HG02610 (cell line): Measurements from ENCODE around the gene SLC9A3.
"Not testable (repeated sequence)": the region's sequence is repeated elsewhere in the genome, so short reads cannot be mapped to it uniquely, and the experiment has no call there.

Experiments
- ATAC-seq: cut with Tn5 transposase; IDR thresholded peaks from one replicate; pipeline ENCODE4 v1.9.1; 2021; ENCODE audit warnings: mild to moderate bottlenecking, moderate library complexity; ENCODE audit not compliant: unreplicated experiment

SLC9A3 gene

DNA sequence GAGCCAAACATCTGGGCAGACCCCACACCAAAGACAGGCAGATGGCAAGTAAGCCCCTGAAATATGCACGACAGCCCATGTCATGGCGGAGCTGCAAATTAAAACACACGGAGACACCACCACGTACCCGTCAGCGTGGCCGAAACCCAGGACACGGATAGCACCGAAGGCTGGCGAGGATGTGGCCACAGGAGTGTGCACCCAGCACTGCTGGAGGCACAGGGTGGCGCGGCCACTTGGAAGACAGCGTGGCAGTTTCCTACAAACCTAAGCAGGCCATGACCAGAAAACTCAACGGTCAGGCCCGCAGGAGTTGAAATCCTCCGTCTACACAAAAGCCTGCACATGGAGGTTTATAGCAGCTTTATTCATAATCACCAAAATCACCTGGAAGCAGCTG lies 12.8 kb downstream of the SLC9A3 start:
- ATAC-seq: no peak

GRCh38 chr5:510521-510920 lies 13.7 kb downstream of the SLC9A3 start:
- ATAC-seq: no peak

- no peak for ATAC-seq
Observed at GRCh38 chr5:509611-510185, 14.6 kb downstream of the SLC9A3 start.

GRCh38 chr5:507986-508575 lies 16.2 kb downstream of the SLC9A3 start:
- ATAC-seq: not testable (repeated sequence)

DNA sequence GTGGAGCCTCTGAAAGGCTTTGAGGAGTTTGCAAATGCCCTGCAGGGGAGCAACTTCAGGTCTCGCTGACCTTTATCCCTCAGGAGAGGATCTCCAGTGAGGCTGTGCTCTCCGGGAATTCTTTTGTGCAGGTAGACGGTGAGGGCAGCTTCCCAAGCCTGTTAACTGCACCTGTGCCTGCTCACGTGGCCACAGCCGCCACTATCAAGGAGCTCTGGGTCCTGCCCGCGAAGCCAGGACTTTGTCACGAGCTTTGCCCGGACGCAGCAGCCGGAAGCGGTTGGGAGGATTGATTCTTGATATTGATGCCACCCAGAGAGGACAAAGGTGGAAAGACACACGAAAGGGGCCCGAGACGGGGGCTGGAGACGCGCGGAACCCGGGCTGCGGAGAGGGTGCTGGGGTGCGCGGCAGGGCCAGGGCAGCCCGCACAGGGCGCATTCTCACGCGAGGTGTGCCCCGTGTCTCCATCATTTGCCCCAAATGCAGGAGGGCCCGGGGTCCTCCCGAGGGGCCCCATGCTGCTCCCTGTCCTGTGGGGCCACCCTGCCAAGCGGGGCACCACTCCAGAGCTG lies 18.2 kb downstream of the SLC9A3 start:
- no peak for ATAC-seq

DNA sequence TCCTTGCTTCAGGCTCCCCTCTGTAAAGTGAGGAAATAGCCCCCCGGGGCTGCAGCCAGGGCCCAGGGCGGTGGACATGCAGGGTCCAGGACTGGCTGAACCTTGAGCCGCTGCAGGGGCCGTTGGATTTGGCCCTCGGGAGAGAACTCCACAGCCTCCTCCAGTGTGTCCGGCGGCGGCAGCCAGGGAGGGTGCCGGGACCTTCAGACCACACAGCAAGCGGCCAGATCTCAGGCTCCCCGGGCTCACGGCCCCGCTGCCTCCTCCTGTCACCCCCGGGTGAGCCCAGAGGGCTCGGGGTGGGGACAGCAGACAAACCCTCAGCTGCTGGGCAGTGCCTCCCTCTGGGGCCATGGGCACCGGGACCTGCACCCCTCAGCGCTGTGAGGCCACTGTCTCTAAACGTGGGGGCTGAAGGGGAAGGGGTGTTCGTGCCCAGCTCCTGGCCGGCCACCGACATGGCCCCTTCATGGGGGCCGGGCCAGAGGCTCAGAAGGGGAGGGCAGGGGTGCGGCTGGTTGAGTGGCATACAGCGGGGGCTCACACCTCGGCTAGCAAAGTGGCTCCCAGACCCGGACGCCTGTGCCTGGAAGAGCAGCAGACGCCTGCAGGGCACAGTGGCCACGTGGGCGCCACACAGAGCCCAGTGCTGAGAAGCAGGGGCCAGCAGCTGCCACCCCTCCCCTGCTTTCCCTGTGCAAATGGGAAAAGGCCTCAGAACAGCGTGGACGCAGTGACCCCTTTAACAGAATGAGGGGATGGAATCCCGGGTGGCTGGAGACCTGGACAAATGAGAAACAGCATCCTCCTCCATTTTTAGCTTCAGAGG lies 19.7 kb downstream of the SLC9A3 start:
- no peak for ATAC-seq

GRCh38 chr5:502325-503079 lies 21.7 kb downstream of the SLC9A3 start:
- ATAC-seq: no peak

DNA sequence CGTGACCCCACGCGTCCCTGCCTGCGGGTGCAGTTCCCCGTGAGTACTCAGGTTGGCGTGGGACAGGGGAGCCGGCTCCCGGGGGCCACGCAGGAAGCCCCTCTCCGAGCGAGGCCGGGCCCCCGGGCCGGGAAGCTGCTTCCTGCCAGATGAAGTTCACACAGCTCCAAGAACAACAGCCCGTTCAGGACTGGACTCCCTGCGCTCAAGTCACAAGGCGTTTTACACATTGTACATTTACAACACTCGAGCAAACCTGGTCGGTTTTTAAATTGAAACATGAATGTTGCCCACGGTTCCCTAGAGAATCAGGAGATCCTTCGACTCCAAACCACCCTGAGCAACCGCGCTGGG lies 22.4 kb downstream of the SLC9A3 start:
- no peak for ATAC-seq

DNA sequence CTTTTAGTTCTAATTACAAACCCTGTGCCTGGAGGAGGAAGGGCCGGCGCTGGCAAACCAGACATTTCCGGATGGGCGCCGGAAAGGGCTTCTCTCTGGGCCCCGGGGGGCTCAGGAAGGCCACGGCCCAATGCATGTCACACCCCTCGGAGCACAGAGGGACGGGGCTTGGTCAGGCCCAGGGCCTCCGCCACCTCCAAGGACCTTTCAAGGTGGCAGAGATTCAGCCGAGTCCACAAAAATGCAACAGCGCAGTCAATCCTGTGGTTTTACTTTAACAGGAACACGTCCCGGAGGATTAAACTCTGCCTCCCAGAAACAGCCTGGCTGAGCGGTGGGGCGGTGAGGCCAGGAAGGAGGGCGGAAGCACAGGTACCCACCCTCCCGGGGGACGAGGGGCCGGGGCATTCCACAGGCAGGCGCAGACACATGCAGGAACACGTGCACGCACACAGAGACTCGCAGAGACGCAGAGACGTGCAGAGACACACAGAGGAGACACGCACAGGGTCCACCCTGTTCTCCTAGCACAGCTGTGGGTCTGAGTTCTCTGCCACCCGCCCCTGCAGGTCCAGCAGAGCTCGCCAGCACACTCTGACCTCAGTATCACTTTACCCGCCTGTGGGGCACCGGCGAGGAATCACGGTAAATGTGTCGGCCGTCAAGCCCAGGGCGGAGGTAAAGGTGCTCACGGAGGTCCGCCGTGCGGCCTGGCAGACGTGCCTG lies 23.0 kb downstream of the SLC9A3 start:
- no peak for ATAC-seq

DNA sequence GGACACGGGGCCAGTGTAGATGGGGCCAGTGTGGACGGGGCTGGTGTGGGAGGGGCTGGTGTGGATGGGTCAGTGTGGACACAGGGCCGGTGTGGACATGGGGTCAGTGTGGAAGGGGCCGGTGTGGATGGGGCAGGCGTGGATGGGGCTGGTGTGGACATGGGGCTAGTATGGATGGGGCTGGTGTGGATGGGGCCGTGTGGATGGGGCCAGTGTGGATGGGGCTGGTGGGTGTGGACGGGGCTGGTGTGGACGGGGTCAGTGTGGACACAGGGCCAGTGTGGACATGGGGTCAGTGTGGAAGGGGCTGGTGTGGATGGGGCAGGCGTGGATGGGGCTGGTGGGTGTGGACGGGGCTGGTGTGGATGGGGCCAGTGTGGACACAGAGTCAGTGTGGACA lies 23.8 kb downstream of the SLC9A3 start:
- ATAC-seq: no peak

DNA sequence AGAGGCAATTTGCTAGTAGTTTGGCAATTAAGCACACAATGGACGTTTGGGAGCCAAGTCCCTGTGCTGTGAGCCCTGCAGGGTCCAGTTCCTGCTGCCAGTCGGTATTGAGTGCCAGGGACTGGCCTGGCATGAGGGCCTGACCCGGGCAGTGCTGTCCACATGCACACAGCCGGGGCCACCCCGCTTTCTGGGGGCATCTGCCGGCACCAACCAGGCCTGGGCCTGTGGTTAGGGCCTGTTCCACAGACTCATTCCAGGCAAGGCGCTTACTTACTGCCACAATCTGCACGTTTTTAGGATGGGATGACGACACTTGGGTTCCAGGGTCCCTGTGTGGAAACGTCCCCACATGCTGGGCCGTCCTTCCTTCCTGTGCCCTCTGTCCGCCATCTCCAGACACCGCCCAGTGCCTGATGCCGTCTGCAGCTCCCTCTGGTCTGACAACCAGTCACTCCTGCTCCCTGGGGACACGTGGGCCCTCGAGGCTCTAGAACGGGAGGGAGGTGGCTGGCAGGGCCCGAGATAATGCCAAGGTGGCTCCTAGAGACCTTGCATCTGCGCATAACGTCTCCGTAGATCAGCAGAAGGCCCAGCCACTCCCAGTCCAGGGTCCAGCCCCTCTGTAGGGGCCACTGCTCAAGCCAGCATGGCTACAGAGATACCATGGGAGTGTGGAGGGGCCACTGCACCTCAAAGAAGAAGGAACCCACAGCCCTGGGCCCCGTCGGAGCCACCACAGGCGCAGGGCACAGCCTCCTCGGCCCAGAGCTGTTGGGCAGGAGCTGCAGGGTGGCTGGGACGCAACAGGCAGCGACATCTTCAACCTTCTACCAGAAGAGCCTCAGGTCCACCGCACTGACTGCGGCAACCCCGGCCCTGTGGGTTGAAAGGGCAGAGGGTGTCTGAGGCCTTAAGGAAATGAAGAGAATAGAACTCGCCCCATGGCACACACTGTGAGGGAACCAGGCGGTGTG lies 24.7 kb downstream of the SLC9A3 start:
- no peak for ATAC-seq

GRCh38 chr5:497871-498509 lies 26.3 kb downstream of the SLC9A3 start:
- no peak for ATAC-seq

DNA sequence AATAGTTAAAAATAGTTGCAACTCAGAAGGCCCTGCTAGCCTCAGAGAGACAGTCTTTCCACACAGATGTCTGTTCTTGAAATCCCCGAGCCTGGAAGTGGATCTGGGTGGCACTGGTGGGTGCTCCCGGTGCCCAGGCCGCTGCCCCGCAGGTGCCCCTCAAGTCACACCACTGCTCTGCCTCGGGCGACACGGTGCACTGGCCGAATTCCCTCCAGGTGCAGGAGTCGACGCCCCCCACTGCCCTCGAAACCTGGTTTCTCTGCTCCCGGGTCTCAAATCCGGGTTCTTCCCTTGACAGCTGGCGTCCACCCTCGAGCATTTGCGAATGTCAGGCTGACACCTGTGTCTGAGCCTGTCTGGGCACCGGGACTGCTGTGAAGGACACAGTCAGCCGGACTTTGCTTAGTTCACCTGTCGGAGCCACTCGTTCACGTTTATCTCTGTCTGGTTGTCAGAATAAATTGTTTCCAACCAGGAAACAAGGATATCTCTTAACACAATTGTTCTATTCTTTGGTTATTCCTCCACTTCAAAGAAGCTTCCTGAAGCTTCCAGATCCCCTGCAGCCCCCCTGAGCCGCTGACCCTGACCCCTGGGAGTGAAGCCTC lies 27.1 kb downstream of the SLC9A3 start:
- no peak for ATAC-seq

DNA sequence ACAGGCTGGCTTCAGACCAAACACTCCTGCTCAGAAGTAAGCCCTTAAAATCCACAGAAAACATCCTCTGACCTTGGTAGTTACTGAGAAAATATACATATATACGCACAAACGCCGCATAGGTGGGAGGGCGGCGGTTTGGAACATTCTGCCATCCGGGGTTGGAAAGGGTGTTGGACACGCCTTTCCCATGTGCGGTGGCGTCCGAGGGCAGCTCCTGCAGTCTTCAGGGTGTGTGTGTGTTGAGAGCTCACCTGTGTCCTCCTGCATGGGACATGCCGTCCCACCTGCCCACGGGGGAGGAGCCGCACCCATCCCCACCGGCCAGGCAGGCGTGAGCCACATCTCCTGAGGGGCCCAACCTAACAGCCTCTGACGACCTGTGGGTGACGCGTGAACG lies 28.2 kb downstream of the SLC9A3 start:
- ATAC-seq: no peak

DNA sequence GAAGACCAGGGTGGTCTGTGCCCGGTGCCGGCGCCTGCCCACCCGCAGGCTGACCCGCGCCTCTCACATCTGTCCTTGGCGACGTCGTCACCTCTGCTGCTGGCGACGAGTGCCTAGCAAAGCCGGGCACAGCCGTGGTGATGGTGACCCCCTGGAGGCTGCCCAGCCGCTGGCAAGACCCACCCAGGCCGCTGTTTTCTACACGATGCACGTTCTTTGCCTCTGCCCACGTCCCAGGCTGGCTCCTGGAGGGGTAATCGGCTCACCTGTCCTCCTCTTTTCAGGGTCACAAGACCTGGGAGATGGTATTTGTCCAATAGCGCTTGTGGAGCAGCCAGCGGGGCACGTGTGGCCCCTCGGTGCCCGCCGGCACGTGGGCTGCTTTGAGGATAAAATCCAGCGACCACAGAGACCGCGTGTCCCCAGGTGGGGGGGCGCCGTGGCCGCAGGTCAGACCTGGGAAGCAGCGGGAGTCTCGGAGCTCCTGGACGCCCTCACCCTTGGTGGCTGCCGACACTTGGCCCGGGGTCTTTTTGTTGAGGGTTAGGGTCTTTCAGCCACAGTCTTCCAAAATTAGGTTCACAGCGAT lies 29.5 kb downstream of the SLC9A3 start:
- no peak for ATAC-seq

DNA sequence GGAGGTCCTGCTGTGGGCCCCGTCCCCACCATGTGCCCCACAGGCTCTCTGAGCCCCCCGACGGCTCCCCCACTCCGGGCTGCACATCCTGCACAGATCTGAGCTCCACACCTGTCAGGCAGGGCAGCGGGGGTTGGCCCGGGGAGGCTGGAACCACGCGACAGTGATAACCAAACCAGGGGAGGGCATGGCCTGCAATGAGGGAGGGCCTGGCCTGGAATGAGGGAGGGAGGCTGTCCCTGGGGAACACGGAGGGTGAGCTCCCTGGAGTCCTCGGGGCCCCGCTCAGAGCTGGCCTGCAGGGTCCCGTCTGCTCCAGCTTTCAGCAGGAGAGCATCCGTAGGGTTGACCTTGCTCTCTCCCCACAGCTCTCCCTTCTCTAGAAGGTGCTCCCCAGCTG lies 30.5 kb downstream of the SLC9A3 start:
- no peak for ATAC-seq

DNA sequence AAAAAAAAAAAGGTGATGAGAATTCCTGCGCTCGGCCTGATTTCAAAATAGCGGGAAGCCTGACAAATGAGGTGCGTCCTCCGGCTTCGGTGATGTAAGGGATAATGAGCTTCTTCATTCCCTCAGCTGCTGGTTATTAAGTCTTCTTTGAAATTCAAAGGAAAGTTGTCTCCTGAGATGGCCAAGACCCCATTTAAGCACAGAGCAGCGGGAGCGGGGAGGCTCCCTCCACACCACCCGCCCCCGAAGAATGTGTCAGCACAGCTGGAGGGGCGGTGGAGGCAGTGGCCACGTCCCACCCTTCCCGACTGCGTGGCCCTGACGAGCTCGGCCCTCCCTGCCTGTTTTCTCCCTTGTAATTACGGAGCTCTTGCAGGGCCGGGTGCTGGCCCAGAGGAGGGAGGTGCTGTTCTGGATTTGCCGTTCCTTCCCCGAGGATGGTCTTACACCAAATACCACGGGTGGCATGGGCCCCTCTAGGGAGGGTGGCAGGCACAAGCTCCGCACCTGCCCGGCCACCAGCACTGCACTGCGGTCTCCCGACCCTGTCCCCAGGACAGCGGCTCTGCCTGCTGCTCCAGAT lies 31.0 kb downstream of the SLC9A3 start:
- ATAC-seq: no peak
